Immature natural killer cell (primary cell): Measurements from ENCODE around the gene IFI27L1. TPM values are rescaled to one million over a fixed set of nuclear protein-coding genes. Genes with fewer than 3 reads are reported as not detected.

Source experiments
- DNase-seq, 3 donors: peaks; one replicate each; pipeline ENCODE4 v3.0.0; 2022; ENCODE audit warnings: mixed read lengths in 1 of 3
- H3K27ac Mint-ChIP-seq, 6 donors: one replicate each; pipeline ENCODE4 v1.8.0; 2020; ENCODE audit warnings: mixed read lengths in 6 of 6, mild to moderate bottlenecking in 5 of 6, inconsistent platforms in 4 of 6, moderate library complexity in 3 of 6
- H3K27me3 Mint-ChIP-seq, 3 donors: one replicate each; pipeline ENCODE4 v1.8.0; 2020 to 2021; ENCODE audit warnings: low read depth in 3 of 3, mild to moderate bottlenecking in 3 of 3, mixed read lengths in 3 of 3, moderate library complexity in 3 of 3, inconsistent platforms in 1 of 3
- H3K36me3 Mint-ChIP-seq, 3 donors: one replicate each; pipeline ENCODE4 v1.8.0; 2020; ENCODE audit warnings: mixed read lengths in 3 of 3, inconsistent platforms in 2 of 3, mild to moderate bottlenecking in 2 of 3
- H3K4me1 Mint-ChIP-seq, 2 donors: one replicate each; pipeline ENCODE4 v1.8.0; 2020; ENCODE audit warnings: inconsistent platforms in 2 of 2, mild to moderate bottlenecking in 2 of 2, mixed read lengths in 2 of 2, moderate library complexity in 1 of 2
- H3K4me3 Mint-ChIP-seq, 5 donors: one replicate each; pipeline ENCODE4 v1.8.0; 2020; ENCODE audit warnings: mild to moderate bottlenecking in 5 of 5, mixed read lengths in 5 of 5, inconsistent platforms in 3 of 5, moderate library complexity in 3 of 5
- H3K9me3 Mint-ChIP-seq, 6 donors: one replicate each; pipeline ENCODE4 v1.8.0; 2020; ENCODE audit warnings: mild to moderate bottlenecking in 6 of 6, mixed read lengths in 6 of 6, inconsistent platforms in 4 of 6, moderate library complexity in 3 of 6
- polyA plus RNA-seq, 3 donors: library from polyadenylated mRNA; unstranded; fragments of 300-500 nt; fragmentation: Illumina TruSeq; gene quantifications; one replicate each; pipeline ENCODE4 v1.2.3, GENCODE V29; 2021

The IFI27L1 gene
- polyA plus RNA-seq, 3 donors from 2014 or later = 10.0 to 19.3 (median 10.3) TPM

DNA sequence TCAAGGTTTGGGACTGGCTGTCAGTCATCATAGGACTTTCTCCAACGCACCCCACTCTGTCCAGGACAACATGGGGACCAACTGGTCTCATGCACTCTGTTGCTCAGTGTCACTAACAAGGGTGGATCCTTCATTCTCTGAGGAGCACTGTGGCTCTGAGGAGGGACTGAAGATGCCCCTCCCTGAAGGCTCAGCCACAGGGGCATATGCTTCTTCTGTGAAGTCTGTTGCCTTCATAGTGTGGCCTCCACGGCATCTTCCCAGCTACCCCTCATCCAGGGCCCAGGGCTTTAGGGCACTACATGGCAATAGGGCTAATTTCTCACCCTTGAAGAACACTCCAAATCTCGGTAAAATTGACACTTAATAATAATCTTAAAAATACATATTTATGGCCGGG, 62.6 kb downstream of the IFI27L1 start:
- DNase-seq = no peak
- Mint-ChIP-seq H3K9me3 (no peaks in the 10 kb centered on the region), H3K36me3 (no peaks in the 10 kb centered on the region), H3K4me1 (no peaks in the 10 kb centered on the region), H3K27ac (no peak overlapping the region), H3K4me3 (no peak overlapping the region), H3K27me3 (peaks cover 2 to 3% (median 3%) of the 10 kb centered on the region in 3 donors)

DNA sequence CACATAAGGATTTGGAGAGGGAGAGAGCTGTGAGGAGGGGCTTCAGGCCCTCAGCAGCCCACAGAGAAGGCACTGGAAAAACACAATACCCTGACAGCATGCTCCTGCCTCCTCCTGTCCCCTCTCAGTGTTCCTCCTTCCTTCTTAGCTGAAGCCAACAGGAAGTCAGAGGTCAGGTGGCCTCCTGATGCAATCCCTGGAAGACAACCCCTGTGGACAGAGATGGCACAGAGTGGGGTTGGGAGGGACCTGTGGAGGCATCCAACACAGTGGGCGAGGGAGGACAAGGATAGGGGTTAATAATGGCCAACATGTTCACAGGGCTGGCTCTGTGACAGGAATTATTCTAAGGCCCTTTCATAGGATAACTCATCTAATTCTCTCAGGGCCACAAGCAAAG, 63.7 kb downstream of the IFI27L1 start:
- Mint-ChIP-seq H3K4me3 (no peak overlapping the region), H3K9me3 (no peaks in the 10 kb centered on the region), H3K27me3 (peaks cover 2 to 5% (median 5%) of the 10 kb centered on the region in 3 donors), H3K36me3 (no peaks in the 10 kb centered on the region), H3K4me1 (no peaks in the 10 kb centered on the region), H3K27ac (no peak overlapping the region)
- no peak for DNase-seq

DNA sequence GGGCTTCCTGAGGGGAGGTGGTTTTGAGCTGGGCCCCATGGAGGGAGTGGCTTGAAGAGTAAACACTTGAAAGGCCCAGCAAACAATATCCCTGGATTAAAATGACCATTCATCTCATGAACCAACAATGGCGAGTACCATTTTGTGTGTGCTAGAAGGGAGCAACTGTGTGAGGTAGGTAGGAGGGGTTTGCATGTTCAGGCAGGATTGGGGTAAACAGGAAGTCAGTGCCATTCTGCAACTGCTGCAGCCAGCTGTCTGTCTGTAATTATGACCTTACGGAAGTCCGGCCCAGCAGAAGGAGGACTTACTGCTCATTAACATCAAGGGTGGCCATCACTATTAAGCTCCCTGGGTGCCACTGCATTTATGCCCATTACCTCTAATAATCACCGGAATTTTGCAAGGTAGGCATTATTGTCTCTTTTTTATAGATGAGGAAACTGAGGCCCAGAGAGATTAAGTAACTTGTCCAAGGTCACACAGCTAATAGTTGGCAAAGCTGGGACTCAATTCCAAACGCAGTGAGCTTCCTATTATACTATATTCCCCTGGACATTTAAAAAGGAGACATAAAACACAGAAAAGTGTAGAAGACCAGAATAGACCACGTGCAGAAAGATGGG, 64.9 kb downstream of the IFI27L1 start:
- peaks cover 2 to 9% (median 5%) of the 10 kb centered on the region in 3 donors for H3K27me3 Mint-ChIP-seq
- no peaks in the 10 kb centered on the region for H3K9me3 Mint-ChIP-seq
- H3K36me3 Mint-ChIP-seq = no peaks in the 10 kb centered on the region
- DNase-seq = no peak
- no peaks in the 10 kb centered on the region for H3K4me1 Mint-ChIP-seq
- H3K4me3 Mint-ChIP-seq = no peak overlapping the region
- H3K27ac Mint-ChIP-seq = no peak overlapping the region

Other genes with a start within 250 kb of the IFI27L1 start
- not detected for gene FAM181A, start 154.0 kb upstream of the IFI27L1 start, polyA plus RNA-seq
- 1 to 10 TPM; 1.4 to 4.2 (median 2.7) TPM for gene ASB2, start 104.7 kb upstream of the IFI27L1 start, polyA plus RNA-seq
- gene CCDC197, start 84.0 kb upstream of the IFI27L1 start, polyA plus RNA-seq = not detected
- under 1 TPM in 2 of 3 donors, not detected in 1; 0.22 to 0.33 TPM for gene OTUB2, start 55.0 kb upstream of the IFI27L1 start, polyA plus RNA-seq
- 100 to 1,000 TPM in 2 of 3 donors, 10 to 100 TPM in 1; 60.8 to 208 (median 114) TPM for gene DDX24, start 108 bp upstream of the IFI27L1 start, polyA plus RNA-seq
- gene IFI27, start 29.4 kb downstream of the IFI27L1 start, polyA plus RNA-seq = 1 to 10 TPM in 1 of 3 donors, not detected in 2; 2.8 TPM
- 100 to 1,000 TPM in 2 of 3 donors, 10 to 100 TPM in 1; 82.0 to 188 (median 103) TPM for gene IFI27L2, start 48.3 kb downstream of the IFI27L1 start, polyA plus RNA-seq
- not detected for gene PPP4R4, start 93.0 kb downstream of the IFI27L1 start, polyA plus RNA-seq
- not detected for gene SERPINA10, start 212.0 kb downstream of the IFI27L1 start, polyA plus RNA-seq
- gene SERPINA6, start 242.0 kb downstream of the IFI27L1 start, polyA plus RNA-seq = not detected